ENCODE results near the gene MT1M.
A peak's percentile ranks its signal among the peaks of the same experiment; 100 is the strongest.
"Not testable (repeated sequence)": the region's sequence is repeated elsewhere in the genome, so short reads cannot be mapped to it uniquely, and the experiment has no call there.

The MT1M gene

DNA sequence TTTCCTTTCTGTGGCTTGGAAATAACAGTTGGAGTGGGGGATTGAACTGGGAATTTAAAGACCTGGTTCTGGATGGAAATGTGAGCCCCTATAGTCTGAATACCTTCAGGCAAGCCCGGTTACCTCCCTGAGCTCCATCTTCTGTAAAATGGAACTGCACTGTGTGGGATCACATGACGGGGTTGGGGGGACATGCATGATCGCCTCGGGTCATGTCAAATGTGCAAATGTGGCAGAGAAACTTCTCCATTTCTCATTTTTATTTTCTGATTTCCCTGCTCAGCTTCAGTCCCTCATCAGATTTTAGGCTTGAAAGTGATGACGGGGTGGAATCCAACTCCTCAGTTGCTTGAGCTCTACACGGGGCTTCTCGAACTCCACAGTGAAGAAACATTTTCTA lies 20.8 kb downstream of the MT1M start:
- DNase-seq, result no peak

- DNase-seq, result peak; percentile 57
Observed at GRCh38 chr16:56657555-56658326, 25.3 kb downstream of the MT1M start, which contains the start of gene MT1F. Gene MT1F (plus strand): TSS chr16:56657959. CDS start chr16:56658059, 100 bp downstream.

- no peak for DNase-seq
Observed at GRCh38 chr16:56658327-56658875, 25.9 kb downstream of the MT1M start.

- no peak for DNase-seq
Observed at GRCh38 chr16:56662357-56663354, 30.2 kb downstream of the MT1M start.

GRCh38 chr16:56664506-56664905 lies 32.0 kb downstream of the MT1M start:
- DNase-seq, result no peak

- not testable (repeated sequence) for DNase-seq
Observed at GRCh38 chr16:56665286-56666261, 33.1 kb downstream of the MT1M start.

DNA sequence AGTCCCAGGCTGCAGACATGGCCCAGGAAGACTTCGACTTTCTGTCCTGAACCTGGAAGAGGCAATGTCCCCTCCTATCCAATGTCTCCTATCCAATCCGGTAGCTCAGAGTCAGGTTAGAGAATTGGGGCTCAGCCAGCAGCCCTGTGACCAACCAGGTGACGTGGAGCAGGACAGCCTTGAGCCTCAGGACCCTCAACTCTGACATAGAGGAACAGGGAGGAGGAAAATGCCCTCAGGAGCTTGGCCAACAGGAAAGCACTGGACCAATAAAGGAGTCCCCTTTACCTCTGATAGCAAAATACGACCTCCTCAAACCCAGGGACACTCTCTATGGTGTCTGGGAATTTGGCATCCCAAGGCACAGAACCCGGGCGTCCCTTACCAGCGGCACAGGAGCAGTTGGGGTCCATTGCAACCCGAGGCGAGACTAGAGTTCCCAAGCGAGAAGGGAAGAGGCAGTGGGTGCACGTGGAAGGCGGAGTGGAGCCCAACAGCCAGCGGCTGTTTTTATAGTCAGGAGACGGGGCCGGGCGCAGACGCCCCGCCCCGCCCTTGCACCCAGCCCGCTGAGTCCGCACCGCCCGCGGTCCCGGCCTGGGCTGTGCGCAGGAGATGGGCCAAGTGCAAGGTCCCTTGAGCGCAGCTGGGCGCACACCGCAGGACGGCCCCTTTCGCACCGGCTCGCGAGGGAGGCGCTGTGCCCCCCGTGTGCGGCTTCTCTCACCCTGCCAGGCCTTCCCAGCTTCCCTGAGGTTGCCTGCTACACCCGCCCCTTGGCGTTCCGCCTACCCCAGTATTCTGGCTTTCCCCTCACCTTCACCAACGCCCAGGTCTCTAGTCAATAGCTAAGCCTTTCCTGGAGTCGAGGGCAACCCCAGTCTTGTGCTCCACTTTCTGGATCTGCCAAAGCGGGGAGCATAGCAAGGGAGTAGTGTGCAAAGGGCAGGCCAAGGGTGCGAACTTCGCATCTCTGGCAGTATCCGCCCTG lies 35.4 kb downstream of the MT1M start, which contains the start of gene MT1G:
TSS of gene MT1G (minus strand) at position 485 of the 991 bp plus-strand sequence. CDS start at position 413, 72 bp downstream.
- DNase-seq, result peak; percentile 52

- peak; percentile 14 for DNase-seq
Observed at GRCh38 chr16:56669005-56669839, 36.8 kb downstream of the MT1M start, which contains the start of gene MT1H. Gene MT1H (plus strand): TSS chr16:56669814. CDS start chr16:56669885, 71 bp downstream.

DNA sequence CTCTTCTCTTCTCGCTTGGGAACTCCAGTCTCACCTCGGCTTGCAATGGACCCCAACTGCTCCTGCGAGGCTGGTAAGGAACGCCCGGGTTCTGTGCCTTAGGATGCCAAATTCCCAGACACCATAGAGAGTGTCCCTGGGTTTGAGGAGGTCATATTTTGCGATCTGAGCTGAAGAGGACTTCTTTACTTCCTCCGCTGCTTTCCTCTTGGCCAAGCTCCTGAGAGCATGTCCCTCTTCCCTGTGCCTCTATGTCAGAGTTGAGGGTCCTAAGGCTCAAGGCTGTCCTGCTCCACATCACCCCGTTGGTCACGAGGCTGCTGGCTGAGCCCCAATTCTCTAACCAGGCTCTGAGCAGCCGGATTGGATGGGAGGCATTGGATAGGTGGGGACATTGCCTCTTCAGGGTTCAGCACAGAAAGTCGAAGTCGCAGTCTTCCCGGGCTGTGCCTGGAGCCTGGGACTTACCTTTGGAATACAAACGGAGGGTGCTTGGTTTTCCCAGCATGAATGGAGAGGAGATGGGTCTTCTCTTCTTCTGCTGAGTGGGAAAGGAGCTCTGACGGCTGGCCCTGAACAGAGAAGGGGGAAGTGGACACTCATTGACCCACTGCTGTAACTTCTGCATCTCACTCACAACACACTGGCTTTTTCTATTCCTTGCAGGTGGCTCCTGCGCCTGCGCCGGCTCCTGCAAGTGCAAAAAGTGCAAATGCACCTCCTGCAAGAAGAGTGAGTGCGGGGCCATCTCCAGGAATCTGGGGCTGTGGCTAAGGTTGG lies 37.6 kb downstream of the MT1M start:
- DNase-seq, result no peak

DNA sequence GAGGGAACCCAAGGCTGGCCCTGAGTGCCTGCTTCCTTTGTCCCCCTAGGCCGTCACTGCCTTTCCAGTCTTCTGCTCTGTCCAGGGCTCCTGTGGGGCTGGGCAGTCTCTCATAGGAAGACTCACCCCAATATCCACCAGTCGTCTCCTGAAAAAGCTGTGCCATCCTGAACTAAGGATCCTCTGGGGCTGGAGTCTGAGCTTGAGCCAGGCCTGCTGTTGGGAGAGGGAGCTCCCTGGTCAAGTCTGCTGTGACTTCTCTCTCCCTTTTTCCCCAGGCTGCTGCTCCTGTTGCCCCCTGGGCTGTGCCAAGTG lies 38.1 kb downstream of the MT1M start:
- DNase-seq, result no peak

GRCh38 chr16:56671691-56672090 lies 39.2 kb downstream of the MT1M start:
- not testable (repeated sequence) for DNase-seq

DNA sequence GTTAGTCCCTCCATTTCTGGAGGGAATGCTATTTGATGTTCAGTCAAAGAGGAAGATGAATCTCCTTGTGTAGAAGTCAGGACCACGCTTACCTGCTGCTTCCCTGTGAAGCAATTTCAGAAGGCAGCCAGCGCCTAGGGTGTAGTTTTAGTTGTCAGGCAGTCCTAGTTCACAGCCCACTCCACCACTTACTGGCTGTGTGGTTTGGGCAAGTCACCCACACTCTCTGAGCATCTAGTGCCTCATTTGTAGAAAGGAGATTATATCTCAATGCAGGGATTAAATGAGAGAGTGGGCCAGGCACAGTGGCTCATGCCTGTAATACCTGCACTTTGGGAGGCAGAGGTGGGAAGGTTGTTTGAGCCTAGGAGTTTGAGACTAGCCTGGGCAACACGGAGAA lies 39.7 kb downstream of the MT1M start:
- not testable (repeated sequence) for DNase-seq

DNA sequence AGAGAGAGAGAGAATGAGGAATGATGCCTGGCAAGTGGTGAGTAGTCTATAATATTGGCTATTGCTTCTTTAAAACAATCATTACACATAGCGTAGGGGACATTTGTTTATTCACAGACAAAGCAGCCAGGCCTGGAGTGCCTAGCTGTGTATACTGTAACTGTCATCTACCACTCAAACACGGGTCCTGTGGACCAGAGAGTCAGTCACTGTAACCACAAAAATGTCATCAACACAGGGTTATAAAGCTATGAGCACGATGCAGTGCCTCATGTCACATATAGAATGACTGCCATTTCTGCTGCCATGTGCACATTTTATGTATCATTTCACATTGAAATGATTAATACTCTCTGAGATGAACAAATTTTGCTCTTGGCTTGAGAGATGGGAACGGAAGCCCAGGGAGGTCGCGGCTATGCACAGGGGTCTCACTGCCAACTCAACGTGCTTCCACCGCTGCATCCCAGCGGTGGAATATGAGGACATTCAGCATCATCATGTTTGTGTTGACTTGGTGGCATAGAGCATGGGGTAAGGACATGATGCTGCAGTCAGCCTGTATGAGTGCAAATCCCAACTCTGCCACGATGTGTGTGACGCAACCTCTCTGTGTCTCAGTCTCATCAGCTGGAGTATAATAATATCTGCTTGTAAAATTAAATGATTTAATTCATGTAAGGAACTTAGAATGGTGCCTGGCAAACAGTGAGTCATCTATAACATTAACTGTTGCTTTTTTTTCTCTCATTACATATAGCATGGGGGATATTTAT lies 40.5 kb downstream of the MT1M start:
- DNase-seq, result no peak

DNA sequence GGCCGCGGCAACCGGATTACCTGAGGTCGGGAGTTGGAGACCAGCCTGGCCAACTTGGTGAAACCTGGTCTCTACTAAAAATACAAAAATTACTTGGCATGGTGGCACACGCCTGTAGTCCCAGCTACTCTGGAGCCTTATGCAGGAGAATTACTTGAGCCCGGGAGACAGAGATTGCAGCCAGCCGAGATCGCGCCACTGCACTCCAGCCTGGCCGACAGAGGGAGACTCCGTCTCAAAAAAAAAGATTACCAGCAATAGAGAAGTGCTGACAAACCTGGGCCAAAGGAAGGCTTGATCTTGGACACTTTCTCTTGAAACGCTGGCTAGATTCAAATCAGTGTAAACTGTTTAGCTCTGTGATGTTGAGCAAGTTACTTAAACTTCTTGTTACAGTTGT lies 41.5 kb downstream of the MT1M start:
- peak; percentile 16 for DNase-seq

DNA sequence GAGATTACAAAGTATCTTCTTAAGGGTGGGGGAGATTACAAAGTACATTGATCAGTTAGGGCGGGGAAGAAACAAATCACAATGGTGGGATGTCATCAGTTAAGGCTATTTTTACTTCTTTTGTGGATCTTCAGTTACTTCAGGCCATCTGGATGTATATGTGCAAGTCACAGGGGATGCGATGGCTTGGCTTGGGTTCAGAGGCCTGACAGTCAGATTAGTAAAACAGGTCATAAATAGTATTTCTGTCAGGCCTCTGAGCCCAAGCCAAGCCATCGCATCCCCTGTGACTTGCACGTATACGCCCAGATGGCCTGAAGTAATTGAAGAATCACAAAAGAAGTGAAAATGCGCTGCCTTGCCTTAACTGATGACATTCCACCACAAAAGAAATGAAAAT lies 42.1 kb downstream of the MT1M start:
- DNase-seq, result not testable (repeated sequence)

DNA sequence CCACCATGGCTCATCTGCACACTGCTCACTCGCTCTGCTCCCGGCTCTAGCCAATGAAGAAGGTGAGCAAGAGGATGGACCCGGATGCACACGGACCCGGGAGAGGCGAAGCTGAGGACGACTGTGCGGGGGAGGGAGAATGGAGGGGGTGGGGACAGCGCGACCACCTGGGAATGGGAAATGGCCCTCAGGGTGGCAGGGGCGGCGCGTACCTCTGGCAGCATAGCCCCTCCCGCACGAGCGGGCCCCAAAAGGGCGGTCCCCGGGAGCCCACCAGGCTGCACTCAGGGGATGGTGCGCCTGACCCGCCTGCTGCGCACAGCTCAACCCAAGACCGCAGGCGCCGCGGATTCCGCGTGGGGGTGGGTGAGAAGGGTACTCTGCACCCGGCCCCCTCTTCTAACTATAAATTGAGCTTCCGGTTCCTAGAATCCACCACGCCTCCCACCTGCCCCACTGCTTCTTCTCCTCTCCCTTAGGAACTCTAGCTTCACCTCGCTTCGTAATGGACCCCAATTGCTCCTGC lies 43.3 kb downstream of the MT1M start:
- DNase-seq, result peak; percentile 15

GRCh38 chr16:56677474-56677873 lies 45.0 kb downstream of the MT1M start:
- no peak for DNase-seq
